CD8-positive, alpha-beta memory T cell (primary cell): ENCODE results near the gene ADM. TPM values are rescaled to one million over a fixed set of nuclear protein-coding genes. Genes with fewer than 3 reads are reported as not detected.

Experiments
- CTCF ChIA-PET: fragments of 350-600 bp; sonication (Branson Sonifier 250); formaldehyde crosslinking; loops from one replicate; lab custom pipeline; 2021; ENCODE audit warnings: antibody characterized with exemption; lab: Charles Lee
- POLR2A ChIA-PET: fragments of 350-600 bp; sonication (Branson Sonifier 250); formaldehyde crosslinking; loops from one replicate; lab custom pipeline; 2021; ENCODE audit warnings: antibody characterized with exemption; lab: Charles Lee
- DNase-seq, 5 donors: peaks; one replicate each; pipeline versions ENCODE4 v3.0.0 to v3.0.0-alpha.2; 2020 to 2022; ENCODE audit warnings: mixed read lengths in 1 of 5
- H3K27ac ChIP-seq: one replicate; pipeline ENCODE4 v1.7.0; 2013; ENCODE audit warnings: low read depth, mild to moderate bottlenecking, low read length, moderate library complexity
- H3K27me3 ChIP-seq: 2 replicates; pipeline ENCODE4 v1.7.0; 2013; ENCODE audit warnings: low read length, mild to moderate bottlenecking; ENCODE audit not compliant: insufficient read depth, poor library complexity, severe bottlenecking
- H3K36me3 ChIP-seq: 2 replicates; pipeline ENCODE4 v1.7.0; 2013; ENCODE audit warnings: mild to moderate bottlenecking, low read length, moderate library complexity; ENCODE audit not compliant: insufficient read depth
- H3K4me1 ChIP-seq: 2 replicates; pipeline ENCODE4 v1.7.0; 2013; ENCODE audit warnings: mild to moderate bottlenecking, low read length, moderate library complexity; ENCODE audit not compliant: insufficient read depth
- H3K4me3 ChIP-seq: 2 replicates; pipeline ENCODE4 v1.7.0; 2013; ENCODE audit warnings: mild to moderate bottlenecking, low read length
- H3K9me3 ChIP-seq: 2 replicates; pipeline ENCODE4 v1.7.0; 2013; ENCODE audit warnings: mild to moderate bottlenecking, low read length
- H3K27ac Mint-ChIP-seq, 8 donors: one replicate each; pipeline ENCODE4 v1.8.0; 2020 to 2021; ENCODE audit warnings: mixed read lengths in 8 of 8, mild to moderate bottlenecking in 6 of 8, inconsistent platforms in 3 of 8, moderate library complexity in 3 of 8
- H3K27me3 Mint-ChIP-seq, 2 donors: one replicate each; pipeline ENCODE4 v1.8.0; 2020 to 2021; ENCODE audit warnings: mixed read lengths in 2 of 2, mild to moderate bottlenecking in 1 of 2, moderate library complexity in 1 of 2
- H3K36me3 Mint-ChIP-seq, 3 donors: one replicate each; pipeline ENCODE4 v1.8.0; 2020 to 2021; ENCODE audit warnings: mixed read lengths in 3 of 3, inconsistent platforms in 1 of 3, mild to moderate bottlenecking in 1 of 3
- H3K4me1 Mint-ChIP-seq, 3 donors: one replicate each; pipeline ENCODE4 v1.8.0; 2020 to 2021; ENCODE audit warnings: mixed read lengths in 3 of 3, inconsistent platforms in 1 of 3, mild to moderate bottlenecking in 1 of 3
- H3K4me3 Mint-ChIP-seq, 7 donors: one replicate each; pipeline ENCODE4 v1.8.0; 2020 to 2021; ENCODE audit warnings: mixed read lengths in 7 of 7, mild to moderate bottlenecking in 6 of 7, moderate library complexity in 4 of 7, inconsistent platforms in 2 of 7
- H3K9me3 Mint-ChIP-seq, 5 donors: one replicate each; pipeline ENCODE4 v1.8.0; 2020 to 2022; ENCODE audit warnings: mixed read lengths in 5 of 5, mild to moderate bottlenecking in 3 of 5, moderate library complexity in 2 of 5, inconsistent platforms in 1 of 5
- polyA plus RNA-seq: library from polyadenylated mRNA; unstranded; fragments of 300-500 nt; fragmentation: Illumina TruSeq; gene quantifications from one replicate; pipeline ENCODE4 v1.2.3, GENCODE V29; 2021
- total RNA-seq, 2 experiments: library from RNA; stranded (reverse); gene quantifications; one replicate each; pipeline ENCODE4 v1.2.3, GENCODE V29; 2021

The ADM gene
- total and polyA plus RNA-seq, 3 experiments from 2014 or later: 0.16 to 0.64 (median 0.24) TPM

- Histone ChIP-seq H3K4me3 (no peak overlapping the region), H3K36me3 (no peaks in the 10 kb centered on the region), H3K27me3 (peaks cover 10% of the 10 kb centered on the region), H3K4me1 (no peaks in the 10 kb centered on the region), H3K27ac (no peak overlapping the region), H3K9me3 (no peaks in the 10 kb centered on the region)
- ChIA-PET CTCF (no interaction called here), POLR2A (no interaction called here)
- Mint-ChIP-seq H3K4me3 (no peak overlapping the region), H3K36me3 (no peaks in the 10 kb centered on the region), H3K27me3 (peaks cover 8 to 42% of the 10 kb centered on the region in 2 donors), H3K9me3 (no peaks in the 10 kb centered on the region), H3K27ac (no peak overlapping the region), H3K4me1 (no peaks in the 10 kb centered on the region)
- DNase-seq: no peak
These were observed 10.2 kb downstream of the ADM start for GRCh38 chr11:10315083-10315482.

DNA sequence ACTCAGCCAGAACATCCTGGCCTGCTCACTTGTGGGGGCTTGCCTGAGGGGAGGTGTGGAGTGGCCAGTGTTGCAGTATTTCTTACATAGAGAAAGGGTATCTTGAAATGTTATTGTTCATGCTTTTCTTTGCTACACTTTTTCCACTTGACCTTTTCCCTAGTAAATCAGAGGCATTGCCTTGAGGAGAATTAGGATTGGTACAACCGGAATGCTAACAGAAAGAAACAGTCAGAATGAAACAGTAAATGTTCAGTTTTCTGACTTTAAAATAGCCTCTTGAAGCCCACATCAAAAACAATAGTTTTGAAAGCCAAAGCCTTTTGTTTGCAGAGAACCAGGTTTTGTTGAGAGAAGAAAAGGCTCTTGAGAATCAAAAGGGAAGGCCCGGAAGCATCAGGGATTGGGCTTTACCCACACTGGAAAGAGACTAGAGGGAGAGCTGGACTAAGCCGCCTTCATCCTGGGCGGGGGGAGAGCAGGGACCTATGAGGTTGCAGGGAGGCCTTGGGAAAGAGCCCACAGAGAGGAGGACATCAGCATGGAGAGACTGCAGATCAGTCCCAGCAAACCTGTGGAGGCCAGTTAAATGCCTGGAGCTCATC, 12.4 kb downstream of the ADM start:
- CTCF ChIA-PET: interaction anchor here (1.7 to 2.0 kb wide), 2 partner anchors 9 to 559 kb away, joined by 5 to 9 read pairs; no protein-coding TSS in a partner anchor
- Histone ChIP-seq H3K9me3 (no peaks in the 10 kb centered on the region), H3K27me3 (peaks cover 1% of the 10 kb centered on the region), H3K36me3 (no peaks in the 10 kb centered on the region), H3K4me3 (no peak overlapping the region), H3K27ac (no peak overlapping the region), H3K4me1 (no peaks in the 10 kb centered on the region)
- POLR2A ChIA-PET: no interaction called here
- no peaks in the 10 kb centered on the region for H3K9me3 Mint-ChIP-seq
- no peak overlapping the region for H3K4me3 Mint-ChIP-seq
- no peaks in the 10 kb centered on the region for H3K36me3 Mint-ChIP-seq
- peaks cover 8 to 31% of the 10 kb centered on the region in 2 donors for H3K27me3 Mint-ChIP-seq
- no peak for DNase-seq
- no peak overlapping the region for H3K27ac Mint-ChIP-seq
- no peaks in the 10 kb centered on the region for H3K4me1 Mint-ChIP-seq

DNA sequence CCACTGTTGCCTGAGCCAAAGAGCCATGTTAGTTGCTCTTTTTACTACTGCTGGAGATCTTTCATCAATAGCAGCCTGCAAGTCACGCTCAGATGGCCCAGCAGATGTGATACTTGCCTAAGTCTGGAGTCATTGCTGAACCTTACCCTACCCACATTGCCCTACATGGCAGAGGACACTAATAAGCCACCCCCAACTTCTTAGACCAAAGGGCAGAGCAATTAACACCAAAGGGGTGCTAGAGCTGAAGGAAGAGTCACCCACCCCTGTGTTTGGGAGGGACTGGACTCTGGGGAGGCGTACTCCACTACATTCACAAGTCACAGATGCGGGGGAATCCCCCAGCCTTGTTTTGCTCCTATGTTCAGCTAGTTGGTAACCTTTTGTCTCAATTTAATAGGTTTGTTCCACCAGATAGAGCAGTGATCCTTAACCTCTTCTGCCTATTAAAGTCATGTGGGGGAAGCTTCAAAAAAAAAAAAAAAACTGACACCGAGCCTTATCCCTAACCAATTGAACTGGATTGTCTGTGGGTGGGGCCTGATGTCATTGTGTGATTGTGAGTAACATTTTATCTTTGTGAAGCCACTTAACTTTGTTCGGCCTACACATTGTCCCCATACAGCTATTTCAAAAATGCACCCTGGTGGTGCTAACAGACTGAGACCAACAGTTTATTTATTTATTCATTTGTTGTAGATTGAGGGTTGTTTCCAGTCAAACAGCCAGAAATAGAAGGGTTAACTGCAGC, 13.1 kb downstream of the ADM start:
- Histone ChIP-seq H3K27ac (no peak overlapping the region), H3K4me3 (no peak overlapping the region), H3K4me1 (no peaks in the 10 kb centered on the region), H3K9me3 (no peaks in the 10 kb centered on the region), H3K36me3 (no peaks in the 10 kb centered on the region), H3K27me3 (no peaks in the 10 kb centered on the region)
- Mint-ChIP-seq H3K27ac (no peak overlapping the region), H3K4me3 (no peak overlapping the region), H3K27me3 (peaks cover 8 to 33% of the 10 kb centered on the region in 2 donors), H3K9me3 (no peaks in the 10 kb centered on the region), H3K36me3 (no peaks in the 10 kb centered on the region), H3K4me1 (peaks cover 0 to 4% (median 0%) of the 10 kb centered on the region in 3 donors)
- no peak for DNase-seq
- ChIA-PET CTCF (interaction anchor here (1.7 to 2.0 kb wide), 2 partner anchors 10 to 560 kb away, joined by 5 to 9 read pairs; no protein-coding TSS in a partner anchor), POLR2A (no interaction called here)

DNA sequence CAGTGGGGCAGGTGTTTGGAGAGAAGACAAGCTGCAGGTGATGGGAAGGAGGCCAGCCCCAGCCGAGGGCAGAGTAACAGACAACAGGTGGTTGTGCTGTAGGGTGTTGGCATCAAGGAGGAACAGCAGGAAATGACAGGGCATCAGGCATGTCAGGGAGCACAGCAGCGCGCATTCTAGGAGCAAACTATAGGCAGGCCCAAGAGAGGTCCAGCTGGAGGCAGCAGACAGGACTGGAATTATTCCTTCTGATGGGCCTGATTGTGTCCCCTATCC, 13.6 kb downstream of the ADM start:
- ChIA-PET CTCF (interaction anchor here (1.7 to 2.0 kb wide), 2 partner anchors 10 to 560 kb away, joined by 5 to 9 read pairs; no protein-coding TSS in a partner anchor), POLR2A (no interaction called here)
- no peaks in the 10 kb centered on the region for H3K27me3 ChIP-seq
- Mint-ChIP-seq H3K4me3 (no peak overlapping the region), H3K27me3 (peaks cover 8 to 35% of the 10 kb centered on the region in 2 donors), H3K4me1 (peaks cover 0 to 4% (median 0%) of the 10 kb centered on the region in 3 donors), H3K9me3 (no peaks in the 10 kb centered on the region), H3K36me3 (no peaks in the 10 kb centered on the region), H3K27ac (no peak overlapping the region)
- H3K27ac ChIP-seq: no peak overlapping the region
- H3K4me1 ChIP-seq: no peaks in the 10 kb centered on the region
- H3K9me3 ChIP-seq: no peaks in the 10 kb centered on the region
- H3K4me3 ChIP-seq: no peak overlapping the region
- H3K36me3 ChIP-seq: no peaks in the 10 kb centered on the region
- no peak for DNase-seq

DNA sequence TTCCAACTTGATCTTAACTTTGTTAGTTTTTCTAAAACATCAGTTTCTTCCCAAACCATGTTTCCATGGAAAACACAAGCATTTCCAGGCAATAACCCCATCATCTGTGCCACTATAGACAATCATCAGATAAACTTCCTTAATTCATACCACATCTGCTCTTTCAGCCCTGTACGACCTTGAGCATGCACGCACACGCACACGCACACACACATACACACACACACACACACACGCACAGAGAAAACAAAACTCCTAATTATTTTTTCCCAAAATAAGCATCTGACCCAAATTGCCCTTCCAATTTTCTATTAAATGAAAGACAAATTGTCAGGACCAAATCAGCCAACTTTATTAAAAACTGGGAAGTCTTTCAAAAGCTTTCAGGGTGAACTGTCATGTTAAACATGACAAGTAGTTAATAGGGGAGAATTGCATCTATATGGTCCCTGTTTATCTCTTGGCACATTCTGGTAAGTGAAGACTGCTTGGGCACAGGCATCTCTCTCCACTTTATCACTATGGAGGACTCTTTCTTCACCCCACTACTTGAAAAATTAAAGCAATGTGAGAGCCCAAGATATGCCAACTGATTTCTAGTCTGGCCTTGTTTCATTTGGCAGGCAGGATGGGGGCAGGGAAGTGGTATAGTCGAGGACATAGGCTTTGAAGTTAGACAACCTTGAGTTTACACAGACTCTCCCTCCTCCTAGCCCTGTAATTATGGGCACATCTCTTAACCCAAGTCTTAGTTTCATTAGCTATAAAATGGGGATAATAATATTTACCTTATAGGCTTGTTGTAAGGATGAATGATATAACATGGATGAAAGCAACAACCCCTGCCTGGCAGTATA, 15.1 kb downstream of the ADM start:
- Histone ChIP-seq H3K36me3 (no peaks in the 10 kb centered on the region), H3K4me1 (no peaks in the 10 kb centered on the region), H3K27me3 (peaks cover 4% of the 10 kb centered on the region), H3K4me3 (no peak overlapping the region), H3K9me3 (no peaks in the 10 kb centered on the region), H3K27ac (no peak overlapping the region)
- Mint-ChIP-seq H3K4me3 (no peak overlapping the region), H3K9me3 (no peaks in the 10 kb centered on the region), H3K27ac (peak overlapping the region in 1 of 8 donors; percentile 1), H3K27me3 (peaks cover 12 to 36% of the 10 kb centered on the region in 2 donors), H3K4me1 (peaks cover 0 to 4% (median 0%) of the 10 kb centered on the region in 3 donors), H3K36me3 (no peaks in the 10 kb centered on the region)
- DNase-seq: no peak
- ChIA-PET CTCF (interaction anchor here (0.8 to 1.2 kb wide), 3 partner anchors 13 to 562 kb away, joined by 3 read pairs; no protein-coding TSS in a partner anchor), POLR2A (no interaction called here)

GRCh38 chr11:10320736-10321465, 16.0 kb downstream of the ADM start:
- CTCF ChIA-PET: interaction anchor here (1.0 to 2.0 kb wide), 4 partner anchors 14 to 562 kb away, joined by 3 to 7 read pairs (median 4); no protein-coding TSS in a partner anchor
- no peak overlapping the region for H3K27ac ChIP-seq
- H3K27me3 ChIP-seq: peaks cover 4% of the 10 kb centered on the region
- Mint-ChIP-seq H3K36me3 (no peaks in the 10 kb centered on the region), H3K27me3 (peaks cover 10 to 39% of the 10 kb centered on the region in 2 donors), H3K4me1 (peaks cover 0 to 4% (median 0%) of the 10 kb centered on the region in 3 donors), H3K27ac (no peak overlapping the region), H3K4me3 (no peak overlapping the region), H3K9me3 (no peaks in the 10 kb centered on the region)
- no peak for DNase-seq
- no peak overlapping the region for H3K4me3 ChIP-seq
- H3K36me3 ChIP-seq: no peaks in the 10 kb centered on the region
- no peaks in the 10 kb centered on the region for H3K9me3 ChIP-seq
- POLR2A ChIA-PET: no interaction called here
- no peaks in the 10 kb centered on the region for H3K4me1 ChIP-seq

DNA sequence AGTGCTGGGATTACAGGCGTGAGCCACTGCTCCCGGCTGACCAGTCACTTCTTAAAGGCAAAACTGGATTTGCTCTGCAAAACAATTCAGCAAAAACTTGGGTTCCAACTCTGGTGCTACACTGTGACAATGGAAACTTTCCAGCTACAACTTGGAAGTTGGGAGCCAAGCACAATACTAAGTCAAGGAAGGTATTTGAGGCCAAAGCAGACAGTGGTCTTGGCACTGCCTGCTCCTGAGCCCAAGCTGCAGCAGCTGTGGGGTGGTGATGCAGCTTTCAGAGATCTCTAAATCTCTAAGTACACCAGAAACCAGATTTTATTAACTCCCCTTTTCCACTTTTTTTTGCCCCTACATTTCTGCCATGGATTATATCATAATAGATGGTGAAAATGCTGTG, 17.5 kb downstream of the ADM start:
- DNase-seq: no peak
- H3K9me3 Mint-ChIP-seq: no peaks in the 10 kb centered on the region

More for the DNA sequence above, 17.5 kb downstream of the ADM start:
- H3K27ac ChIP-seq: no peak overlapping the region
- ChIA-PET POLR2A (no interaction called here), CTCF (interaction anchor here (0.9 to 2.0 kb wide), 3 partner anchors 115 to 564 kb away, joined by 3 to 7 read pairs (median 5); no protein-coding TSS in a partner anchor)
- no peak overlapping the region for H3K4me3 Mint-ChIP-seq
- H3K36me3 Mint-ChIP-seq: no peaks in the 10 kb centered on the region
- H3K9me3 ChIP-seq: no peaks in the 10 kb centered on the region
- peaks cover 4% of the 10 kb centered on the region for H3K27me3 ChIP-seq
- no peak overlapping the region for H3K4me3 ChIP-seq
- no peaks in the 10 kb centered on the region for H3K36me3 ChIP-seq
- H3K4me1 ChIP-seq: no peaks in the 10 kb centered on the region
- peaks cover 0 to 4% (median 0%) of the 10 kb centered on the region in 3 donors for H3K4me1 Mint-ChIP-seq
- no peak overlapping the region for H3K27ac Mint-ChIP-seq
- peaks cover 7 to 25% of the 10 kb centered on the region in 2 donors for H3K27me3 Mint-ChIP-seq
